WTC11 (cell line): ENCODE data around the gene DAPK1. TPM values are rescaled to one million over a fixed set of nuclear protein-coding genes. Genes with fewer than 3 reads are reported as not detected.
A peak's percentile ranks its signal among the peaks of the same experiment; 100 is the strongest.

Experiments used
- ATAC-seq: fragments of 200-7000 bp; cut with Tn5 transposase; 2 replicates; pipeline ENCODE4 v1.10.0; 2021; ENCODE audit warnings: mild to moderate bottlenecking, moderate library complexity
- CTCF ChIA-PET: fragments of 300-600 bp; sonication (Branson Sonifier 250); formaldehyde crosslinking; loops from one replicate; lab custom pipeline; 2021; ENCODE audit warnings: antibody characterized with exemption; lab: Charles Lee
- POLR2A ChIA-PET: fragments of 350-600 bp; sonication (Branson Sonifier 250); formaldehyde crosslinking; loops from one replicate; lab custom pipeline; 2021; ENCODE audit warnings: antibody characterized with exemption; lab: Charles Lee
- DNase-seq: peaks from one replicate; pipeline ENCODE4 v3.0.0; 2021; ENCODE audit warnings: low spot score
- H3K27ac Mint-ChIP-seq: 2 replicates; pipeline ENCODE4 v1.8.0; 2021; ENCODE audit warnings: mixed read lengths
- H3K27me3 Mint-ChIP-seq: 2 replicates; pipeline ENCODE4 v1.8.0; 2021; ENCODE audit warnings: low read depth, mild to moderate bottlenecking, moderate library complexity, mixed read lengths
- H3K36me3 Mint-ChIP-seq: 2 replicates; pipeline ENCODE4 v1.8.0; 2021; ENCODE audit warnings: mixed read lengths
- H3K4me1 Mint-ChIP-seq: 2 replicates; pipeline ENCODE4 v1.8.0; 2022; ENCODE audit warnings: mixed read lengths
- H3K4me3 Mint-ChIP-seq: 2 replicates; pipeline ENCODE4 v1.8.0; 2021; ENCODE audit warnings: mild to moderate bottlenecking, moderate library complexity, mixed read lengths
- H3K9me3 Mint-ChIP-seq: 2 replicates; pipeline ENCODE4 v1.8.0; 2021; ENCODE audit warnings: mixed read lengths
- E2F4 ChIP-seq: sonication (generic); formaldehyde crosslinking; IDR thresholded peaks from 2 replicates; pipeline ENCODE4 v1.8.1; 2022; ENCODE audit warnings: low read depth, mild to moderate bottlenecking, moderate library complexity, missing genetic modification reagents, borderline replicate concordance
- ETV6 ChIP-seq: sonication (generic); formaldehyde crosslinking; IDR thresholded peaks from 2 replicates; pipeline ENCODE4 v1.8.1; 2022; ENCODE audit warnings: mild to moderate bottlenecking, missing genetic modification reagents
- FOXK1 ChIP-seq: sonication (generic); formaldehyde crosslinking; IDR thresholded peaks from 2 replicates; pipeline ENCODE4 v1.8.0; 2022; ENCODE audit warnings: mild to moderate bottlenecking, moderate library complexity, missing genetic modification reagents
- GABPB1 ChIP-seq: sonication (generic); formaldehyde crosslinking; IDR thresholded peaks from 2 replicates; pipeline ENCODE4 v1.8.1; 2023; ENCODE audit warnings: mild to moderate bottlenecking, missing genetic modification reagents
- IRF1 ChIP-seq: sonication (generic); formaldehyde crosslinking; IDR thresholded peaks from 2 replicates; pipeline ENCODE4 v1.8.0; 2023; ENCODE audit warnings: missing genetic modification reagents
- JUN ChIP-seq: sonication (generic); formaldehyde crosslinking; IDR thresholded peaks from 2 replicates; pipeline ENCODE4 v1.8.0; 2023; ENCODE audit warnings: mild to moderate bottlenecking, missing genetic modification reagents
- NR2C2 ChIP-seq: sonication (generic); formaldehyde crosslinking; IDR thresholded peaks from 2 replicates; pipeline ENCODE4 v1.8.0; 2022; ENCODE audit warnings: mild to moderate bottlenecking, missing genetic modification reagents
- RELA ChIP-seq: sonication (generic); formaldehyde crosslinking; IDR thresholded peaks from 2 replicates; pipeline ENCODE4 v1.8.1; 2022; ENCODE audit warnings: missing genetic modification reagents, mild to moderate bottlenecking, borderline replicate concordance
- SMAD3 ChIP-seq: sonication (generic); formaldehyde crosslinking; IDR thresholded peaks from 2 replicates; pipeline ENCODE4 v1.8.0; 2022; ENCODE audit warnings: missing genetic modification reagents, mild to moderate bottlenecking, borderline replicate concordance
- SOX15 ChIP-seq: fragments of 250-450 bp; sonication (Bioruptor Pico); IDR thresholded peaks from 2 replicates; pipeline ENCODE4 v1.9.0; 2021; ENCODE audit warnings: mild to moderate bottlenecking
- STAT6 ChIP-seq: sonication (generic); formaldehyde crosslinking; conservative IDR thresholded peaks from 2 replicates; pipeline ENCODE4 v1.8.1; 2023; ENCODE audit warnings: mild to moderate bottlenecking, low read depth, missing genetic modification reagents, moderate library complexity
- ZNF219 ChIP-seq: sonication (generic); formaldehyde crosslinking; IDR thresholded peaks from 2 replicates; pipeline ENCODE4 v1.8.0; 2023; ENCODE audit warnings: missing genetic modification reagents, mild to moderate bottlenecking, borderline replicate concordance
- ZNF317 ChIP-seq: sonication (generic); formaldehyde crosslinking; IDR thresholded peaks from 2 replicates; pipeline ENCODE4 v1.8.1; 2023; ENCODE audit warnings: low read depth, mild to moderate bottlenecking, moderate library complexity, missing genetic modification reagents, borderline replicate concordance
- ZNF425 ChIP-seq: fragments of 250-450 bp; sonication (Bioruptor Pico); conservative IDR thresholded peaks from 2 replicates; pipeline ENCODE4 v1.9.0; 2021; ENCODE audit warnings: mild to moderate bottlenecking
- total RNA-seq: library from RNA; stranded (reverse); gene quantifications from 3 replicates; pipeline ENCODE4 v1.2.3, GENCODE V29; 2021
- TF ChIP-seq, protein P1 (sequence below): sonication (generic); formaldehyde crosslinking; IDR thresholded peaks from 2 replicates; pipeline ENCODE4 v1.8.1; 2022; ENCODE audit warnings: missing genetic modification reagents, borderline replicate concordance
- TF ChIP-seq, protein P2 (sequence below): sonication (generic); formaldehyde crosslinking; IDR thresholded peaks from 2 replicates; pipeline ENCODE4 v1.8.0; 2022; ENCODE audit warnings: mild to moderate bottlenecking, missing genetic modification reagents
- TF ChIP-seq, protein P3 (sequence below): sonication (generic); formaldehyde crosslinking; IDR thresholded peaks from 2 replicates; pipeline ENCODE4 v1.8.0; 2022; ENCODE audit warnings: mild to moderate bottlenecking, missing genetic modification reagents

Gene DAPK1
- total RNA-seq, 1 experiment from 2014 or later: 129 TPM

DNA sequence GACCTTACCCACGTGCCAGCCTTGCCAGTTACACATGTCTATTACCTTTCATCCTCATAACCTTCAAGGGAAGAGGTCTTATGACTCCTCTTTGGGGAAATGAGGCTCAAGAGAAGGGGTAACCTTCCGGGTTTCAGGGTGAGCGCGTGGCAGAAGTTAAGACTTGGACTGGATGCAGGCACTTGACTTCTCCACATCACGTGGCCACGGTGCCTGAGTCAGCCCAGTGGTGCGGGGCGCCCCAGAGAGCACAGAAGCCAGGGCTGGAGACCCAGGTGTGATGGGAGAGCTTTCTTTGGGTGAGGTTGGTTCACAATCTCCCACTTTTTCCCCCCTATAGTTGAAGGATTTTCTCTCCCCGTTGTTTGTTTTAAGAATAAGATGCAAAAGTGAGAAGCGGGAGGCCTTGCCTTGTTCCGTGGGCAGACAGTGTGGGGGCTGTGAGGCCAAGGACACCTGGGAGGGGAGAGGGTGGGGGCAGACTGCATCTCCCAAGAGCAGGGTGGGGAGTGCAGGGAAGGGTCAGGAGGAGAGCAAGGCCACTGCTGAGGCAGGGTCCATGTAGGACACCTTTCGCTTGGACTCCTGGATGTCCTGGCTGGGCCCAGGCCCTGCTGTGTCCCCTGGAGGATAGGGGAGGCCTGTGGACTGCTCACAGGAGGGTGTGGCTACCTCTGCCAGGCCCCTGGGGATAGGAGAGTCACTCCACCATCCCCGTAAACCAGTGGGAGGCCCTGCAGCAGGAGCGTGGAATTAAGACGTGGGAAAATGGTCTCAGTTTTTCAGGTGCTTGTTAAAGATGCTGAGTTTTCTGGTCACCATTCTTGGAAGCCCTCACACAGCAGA lies 138.2 kb downstream of the DAPK1 start (continued):
- TF ChIP-seq ZNF425 (no peak), E2F4 (no peak), RELA (no peak), GABPB1 (CRISPR knock-in tag) (no peak), ETV6 (CRISPR knock-in tag) (no peak), IRF1 (CRISPR knock-in tag) (no peak), ZNF219 (no peak)
- TF ChIP-seq, protein P1, sequence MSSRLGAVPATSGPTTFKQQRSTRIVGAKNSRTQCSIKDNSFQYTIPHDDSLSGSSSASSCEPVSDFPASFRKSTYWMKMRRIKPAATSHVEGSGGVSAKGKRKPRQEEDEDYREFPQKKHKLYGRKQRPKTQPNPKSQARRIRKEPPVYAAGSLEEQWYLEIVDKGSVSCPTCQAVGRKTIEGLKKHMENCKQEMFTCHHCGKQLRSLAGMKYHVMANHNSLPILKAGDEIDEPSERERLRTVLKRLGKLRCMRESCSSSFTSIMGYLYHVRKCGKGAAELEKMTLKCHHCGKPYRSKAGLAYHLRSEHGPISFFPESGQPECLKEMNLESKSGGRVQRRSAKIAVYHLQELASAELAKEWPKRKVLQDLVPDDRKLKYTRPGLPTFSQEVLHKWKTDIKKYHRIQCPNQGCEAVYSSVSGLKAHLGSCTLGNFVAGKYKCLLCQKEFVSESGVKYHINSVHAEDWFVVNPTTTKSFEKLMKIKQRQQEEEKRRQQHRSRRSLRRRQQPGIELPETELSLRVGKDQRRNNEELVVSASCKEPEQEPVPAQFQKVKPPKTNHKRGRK (CRISPR knock-in tag): no peak
- TF ChIP-seq, protein P2, sequence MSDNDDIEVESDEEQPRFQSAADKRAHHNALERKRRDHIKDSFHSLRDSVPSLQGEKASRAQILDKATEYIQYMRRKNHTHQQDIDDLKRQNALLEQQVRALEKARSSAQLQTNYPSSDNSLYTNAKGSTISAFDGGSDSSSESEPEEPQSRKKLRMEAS (CRISPR knock-in tag): no peak
- TF ChIP-seq, protein P3, sequence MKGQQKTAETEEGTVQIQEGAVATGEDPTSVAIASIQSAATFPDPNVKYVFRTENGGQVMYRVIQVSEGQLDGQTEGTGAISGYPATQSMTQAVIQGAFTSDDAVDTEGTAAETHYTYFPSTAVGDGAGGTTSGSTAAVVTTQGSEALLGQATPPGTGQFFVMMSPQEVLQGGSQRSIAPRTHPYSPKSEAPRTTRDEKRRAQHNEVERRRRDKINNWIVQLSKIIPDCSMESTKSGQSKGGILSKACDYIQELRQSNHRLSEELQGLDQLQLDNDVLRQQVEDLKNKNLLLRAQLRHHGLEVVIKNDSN: no peak

DNA sequence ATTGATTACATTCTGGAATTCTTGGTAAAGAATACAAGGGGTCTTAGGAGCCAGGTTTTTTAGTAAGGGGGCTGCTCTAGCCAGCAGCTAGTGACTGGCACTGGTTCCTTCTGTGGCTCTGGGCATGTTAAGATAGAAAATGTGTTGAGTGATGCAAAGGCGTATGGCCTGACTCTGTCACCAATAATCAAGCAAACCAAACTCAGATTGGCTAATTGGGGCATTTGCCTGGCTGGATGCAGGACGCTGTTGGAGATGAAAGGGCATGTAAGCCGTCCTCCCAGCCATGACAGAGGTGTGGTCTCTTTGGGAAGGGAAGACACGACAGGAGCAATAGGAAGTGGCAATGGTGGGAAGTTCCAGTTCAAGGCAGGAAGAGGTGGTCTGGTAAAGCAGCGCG lies 140.6 kb downstream of the DAPK1 start:
- POLR2A ChIA-PET: no interaction called here
- ATAC-seq (no peak), DNase-seq (no peak)
- CTCF ChIA-PET: no interaction called here
- H3K27me3 Mint-ChIP-seq: no peaks in the 10 kb centered on the region
- peaks cover 7% of the 10 kb centered on the region for H3K4me1 Mint-ChIP-seq
- no peak overlapping the region for H3K4me3 Mint-ChIP-seq
- no peaks in the 10 kb centered on the region for H3K9me3 Mint-ChIP-seq
- H3K36me3 Mint-ChIP-seq: peaks cover 56% of the 10 kb centered on the region
- peak overlapping the region; percentile 90; the same call in 1 of the 2 replicates for H3K27ac Mint-ChIP-seq
- TF ChIP-seq SMAD3: no peak
- TF ChIP-seq E2F4: no peak
- TF ChIP-seq STAT6 (CRISPR knock-in tag): no peak
- TF ChIP-seq JUN (CRISPR knock-in tag): no peak
- no peak for TF ChIP-seq FOXK1 (CRISPR knock-in tag)
- no peak for TF ChIP-seq ZNF317
- TF ChIP-seq SOX15: no peak
- no peak for TF ChIP-seq NR2C2 (CRISPR knock-in tag)
